Measurements from ENCODE around the gene ZBTB46.

The ZBTB46 gene

GRCh38 chr20:63772781-63773518 is 58.1 kb downstream of the ZBTB46 start:
- ATAC-seq (ENCODE audit: low read depth) = no peak
- H3K4me1 Mint-ChIP-seq = peaks cover 2% of the 10 kb centered on the region
- no peaks in the 10 kb centered on the region for H3K36me3 Mint-ChIP-seq
- H3K27ac Mint-ChIP-seq = no peak overlapping the region
- H3K27me3 Mint-ChIP-seq = peaks cover 11% of the 10 kb centered on the region
- no peaks in the 10 kb centered on the region for H3K9me3 Mint-ChIP-seq
- no peak overlapping the region for H3K4me3 Mint-ChIP-seq
- no peak for DNase-seq (ENCODE audit: low spot score in 2 of 2)

GRCh38 chr20:63771046-63771707 is 59.9 kb downstream of the ZBTB46 start:
- Mint-ChIP-seq H3K27ac (no peak overlapping the region), H3K4me1 (peaks cover 2% of the 10 kb centered on the region), H3K4me3 (no peak overlapping the region), H3K36me3 (no peaks in the 10 kb centered on the region), H3K9me3 (no peaks in the 10 kb centered on the region), H3K27me3 (peaks cover 10% of the 10 kb centered on the region)
- no peak for DNase-seq (ENCODE audit: low spot score in 2 of 2)
- ATAC-seq (ENCODE audit: low read depth) = no peak

- Mint-ChIP-seq H3K36me3 (no peaks in the 10 kb centered on the region), H3K9me3 (no peaks in the 10 kb centered on the region), H3K4me3 (no peak overlapping the region), H3K27me3 (peaks cover 9% of the 10 kb centered on the region), H3K4me1 (peaks cover 2% of the 10 kb centered on the region), H3K27ac (no peak overlapping the region)
- DNase-seq (ENCODE audit: low spot score in 2 of 2) (no peak), ATAC-seq (ENCODE audit: low read depth) (no peak)
Observed at GRCh38 chr20:63769891-63770474, 61.1 kb downstream of the ZBTB46 start.

GRCh38 chr20:63768591-63769515 is 62.2 kb downstream of the ZBTB46 start:
- no peaks in the 10 kb centered on the region for H3K4me1 Mint-ChIP-seq
- peaks cover 6% of the 10 kb centered on the region for H3K27me3 Mint-ChIP-seq
- H3K36me3 Mint-ChIP-seq = no peaks in the 10 kb centered on the region
- DNase-seq (ENCODE audit: low spot score in 2 of 2) (no peak), ATAC-seq (ENCODE audit: low read depth) (no peak)
- H3K4me3 Mint-ChIP-seq = no peak overlapping the region
- no peak overlapping the region for H3K27ac Mint-ChIP-seq
- H3K9me3 Mint-ChIP-seq = no peaks in the 10 kb centered on the region

GRCh38 chr20:63767886-63768285 is 63.2 kb downstream of the ZBTB46 start:
- H3K4me3 Mint-ChIP-seq = no peak overlapping the region
- H3K27ac Mint-ChIP-seq = no peak overlapping the region

GRCh38 chr20:63767456-63767855 is 63.6 kb downstream of the ZBTB46 start:
- H3K4me1 Mint-ChIP-seq = no peaks in the 10 kb centered on the region
- H3K9me3 Mint-ChIP-seq = no peaks in the 10 kb centered on the region
- no peak overlapping the region for H3K27ac Mint-ChIP-seq
- no peaks in the 10 kb centered on the region for H3K36me3 Mint-ChIP-seq
- H3K4me3 Mint-ChIP-seq = no peak overlapping the region
- H3K27me3 Mint-ChIP-seq = peaks cover 5% of the 10 kb centered on the region
- DNase-seq (ENCODE audit: low spot score in 2 of 2) (no peak), ATAC-seq (ENCODE audit: low read depth) (no peak)

More at GRCh38 chr20:63767886-63768285, 63.2 kb downstream of the ZBTB46 start:
- Mint-ChIP-seq H3K4me1 (no peaks in the 10 kb centered on the region), H3K9me3 (no peaks in the 10 kb centered on the region), H3K27me3 (peaks cover 6% of the 10 kb centered on the region), H3K36me3 (no peaks in the 10 kb centered on the region)
- DNase-seq (ENCODE audit: low spot score in 2 of 2) (no peak), ATAC-seq (ENCODE audit: low read depth) (no peak)

- no peak overlapping the region for H3K4me3 Mint-ChIP-seq
- H3K27me3 Mint-ChIP-seq = peaks cover 5% of the 10 kb centered on the region
- H3K36me3 Mint-ChIP-seq = no peaks in the 10 kb centered on the region
- ATAC-seq (ENCODE audit: low read depth) (no peak), DNase-seq (ENCODE audit: low spot score in 2 of 2) (no peak)
- H3K4me1 Mint-ChIP-seq = no peaks in the 10 kb centered on the region
- H3K9me3 Mint-ChIP-seq = no peaks in the 10 kb centered on the region
- no peak overlapping the region for H3K27ac Mint-ChIP-seq
Observed at GRCh38 chr20:63766695-63767426, 64.2 kb downstream of the ZBTB46 start.

GRCh38 chr20:63765902-63766301 is 65.2 kb downstream of the ZBTB46 start:
- Mint-ChIP-seq H3K36me3 (no peaks in the 10 kb centered on the region), H3K4me1 (no peaks in the 10 kb centered on the region), H3K27ac (no peak overlapping the region), H3K27me3 (peaks cover 8% of the 10 kb centered on the region), H3K9me3 (no peaks in the 10 kb centered on the region), H3K4me3 (no peak overlapping the region)
- DNase-seq (ENCODE audit: low spot score in 2 of 2) (no peak), ATAC-seq (ENCODE audit: low read depth) (no peak)

GRCh38 chr20:63765082-63765873 is 65.8 kb downstream of the ZBTB46 start:
- DNase-seq (ENCODE audit: low spot score in 2 of 2) (no peak), ATAC-seq (ENCODE audit: low read depth) (no peak)
- Mint-ChIP-seq H3K27ac (no peak overlapping the region), H3K9me3 (no peaks in the 10 kb centered on the region), H3K36me3 (no peaks in the 10 kb centered on the region), H3K4me1 (no peaks in the 10 kb centered on the region), H3K27me3 (peaks cover 8% of the 10 kb centered on the region), H3K4me3 (no peak overlapping the region)

- Mint-ChIP-seq H3K4me1 (no peaks in the 10 kb centered on the region), H3K27ac (no peak overlapping the region), H3K4me3 (no peak overlapping the region), H3K9me3 (no peaks in the 10 kb centered on the region), H3K27me3 (peaks cover 13% of the 10 kb centered on the region), H3K36me3 (no peaks in the 10 kb centered on the region)
- ATAC-seq (ENCODE audit: low read depth) (no peak), DNase-seq (ENCODE audit: low spot score in 2 of 2) (no peak)
Observed at GRCh38 chr20:63759377-63759901, 71.6 kb downstream of the ZBTB46 start.

GRCh38 chr20:63758152-63758551 is 72.9 kb downstream of the ZBTB46 start:
- H3K27ac Mint-ChIP-seq = no peak overlapping the region
- no peaks in the 10 kb centered on the region for H3K36me3 Mint-ChIP-seq
- H3K9me3 Mint-ChIP-seq = no peaks in the 10 kb centered on the region
- ATAC-seq (ENCODE audit: low read depth) = no peak
- no peaks in the 10 kb centered on the region for H3K4me1 Mint-ChIP-seq
- H3K4me3 Mint-ChIP-seq = no peak overlapping the region
- DNase-seq (ENCODE audit: low spot score in 2 of 2) = no peak
- H3K27me3 Mint-ChIP-seq = peaks cover 13% of the 10 kb centered on the region

GRCh38 chr20:63756648-63756991 is 74.4 kb downstream of the ZBTB46 start:
- H3K4me3 Mint-ChIP-seq = no peak overlapping the region
- ATAC-seq (ENCODE audit: low read depth) = no peak
- H3K27ac Mint-ChIP-seq = no peak overlapping the region

More at GRCh38 chr20:63756648-63756991, 74.4 kb downstream of the ZBTB46 start:
- no peaks in the 10 kb centered on the region for H3K4me1 Mint-ChIP-seq
- peaks cover 11% of the 10 kb centered on the region for H3K27me3 Mint-ChIP-seq
- H3K36me3 Mint-ChIP-seq = no peaks in the 10 kb centered on the region
- no peak for DNase-seq (ENCODE audit: low spot score in 2 of 2)
- H3K9me3 Mint-ChIP-seq = no peaks in the 10 kb centered on the region

All from memory B cell (primary cell).